CD4-positive, alpha-beta T cell treated with Interleukin-6 for 4 hours (primary cell): ENCODE data around the gene FOXP1.

Experiments used
- DNase-seq: peaks from one replicate; pipeline ENCODE4 v3.0.0-alpha.2; 2020; ENCODE audit warnings: mixed read lengths

Gene FOXP1

DNA sequence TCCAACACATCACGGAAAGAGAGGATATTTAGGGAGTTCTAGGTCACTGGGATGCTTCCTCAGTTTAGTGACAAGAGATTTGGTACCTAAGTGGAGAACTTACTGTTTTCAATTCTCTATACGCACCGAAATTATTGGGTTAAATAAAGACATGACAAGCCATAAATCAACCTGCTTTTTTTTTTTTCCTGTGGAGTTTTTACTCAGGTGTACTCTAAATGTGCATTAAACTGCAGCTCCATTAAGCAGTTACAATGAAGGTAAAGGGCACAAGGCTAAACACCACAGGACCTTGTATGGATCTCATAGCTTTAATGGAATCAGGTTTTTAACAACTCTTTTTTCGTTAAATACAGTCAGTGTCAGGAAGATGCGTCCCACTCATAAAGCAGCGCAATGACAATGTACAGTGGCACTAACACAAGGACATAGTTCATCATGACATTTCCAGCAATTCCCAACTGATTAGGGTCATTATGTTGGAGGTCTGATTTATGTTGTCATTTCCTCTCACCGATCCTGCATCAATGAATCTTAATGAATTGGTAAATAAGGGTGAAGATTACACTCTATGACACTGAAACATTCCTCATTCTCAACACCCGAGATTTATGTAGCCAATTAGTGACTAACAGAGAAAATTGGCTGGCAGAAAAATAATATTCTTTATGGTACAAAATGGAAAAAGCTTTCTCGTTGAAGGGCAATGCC lies 355.2 kb downstream of the FOXP1 start:
- no peak for DNase-seq

DNA sequence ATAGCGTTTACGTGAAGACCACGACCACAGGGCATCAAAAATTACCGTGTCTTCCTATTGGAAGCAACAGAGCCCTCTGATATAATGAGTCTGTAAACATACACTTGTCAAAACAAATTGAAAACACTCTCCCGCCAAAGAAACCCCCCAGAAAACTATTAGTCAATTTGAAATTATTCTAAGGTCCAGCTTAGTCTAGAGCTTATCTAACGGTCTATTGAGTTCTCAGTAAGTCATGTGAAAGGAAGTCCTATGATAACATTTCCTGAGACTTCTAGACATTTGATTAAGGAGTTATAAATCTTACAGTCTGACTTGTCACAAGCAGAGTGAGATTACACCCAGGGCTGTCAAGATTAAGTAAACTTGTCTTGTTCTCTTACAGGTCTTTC lies 356.3 kb downstream of the FOXP1 start:
- no peak for DNase-seq

DNA sequence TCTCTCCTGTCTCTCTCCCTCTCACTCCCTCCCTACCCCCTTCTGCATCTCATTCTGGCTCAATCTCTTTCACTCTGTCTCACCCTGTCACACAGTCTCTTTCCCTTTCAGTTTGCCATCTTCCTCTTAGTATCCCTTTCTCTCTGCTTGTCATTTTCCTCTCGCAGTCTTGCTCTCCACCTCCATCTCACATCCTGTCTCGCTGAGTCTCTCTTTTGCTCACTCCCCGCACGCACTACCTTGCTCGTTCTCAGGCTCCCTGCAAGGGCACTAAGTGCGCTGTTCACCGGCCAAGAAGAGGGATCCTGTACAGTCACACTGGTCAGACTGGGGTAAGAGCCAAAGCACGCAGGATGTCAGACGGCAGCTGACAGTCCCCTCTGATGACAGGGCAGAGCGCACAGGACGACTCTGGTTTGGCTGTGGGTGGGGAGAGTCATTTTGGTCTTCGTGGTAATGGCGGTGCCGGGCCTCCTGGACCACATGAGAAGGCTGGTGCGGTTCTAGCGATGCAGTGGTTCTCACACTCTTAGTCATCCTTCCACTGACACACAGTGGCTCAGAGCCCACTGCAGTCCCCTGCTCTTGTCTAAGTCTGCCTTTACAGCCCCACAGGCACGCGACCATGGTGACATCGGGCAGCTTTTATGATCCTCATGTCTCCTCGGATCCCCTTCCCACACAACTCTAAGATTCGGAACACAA lies 356.8 kb downstream of the FOXP1 start:
- peak; percentile 90 for DNase-seq

DNA sequence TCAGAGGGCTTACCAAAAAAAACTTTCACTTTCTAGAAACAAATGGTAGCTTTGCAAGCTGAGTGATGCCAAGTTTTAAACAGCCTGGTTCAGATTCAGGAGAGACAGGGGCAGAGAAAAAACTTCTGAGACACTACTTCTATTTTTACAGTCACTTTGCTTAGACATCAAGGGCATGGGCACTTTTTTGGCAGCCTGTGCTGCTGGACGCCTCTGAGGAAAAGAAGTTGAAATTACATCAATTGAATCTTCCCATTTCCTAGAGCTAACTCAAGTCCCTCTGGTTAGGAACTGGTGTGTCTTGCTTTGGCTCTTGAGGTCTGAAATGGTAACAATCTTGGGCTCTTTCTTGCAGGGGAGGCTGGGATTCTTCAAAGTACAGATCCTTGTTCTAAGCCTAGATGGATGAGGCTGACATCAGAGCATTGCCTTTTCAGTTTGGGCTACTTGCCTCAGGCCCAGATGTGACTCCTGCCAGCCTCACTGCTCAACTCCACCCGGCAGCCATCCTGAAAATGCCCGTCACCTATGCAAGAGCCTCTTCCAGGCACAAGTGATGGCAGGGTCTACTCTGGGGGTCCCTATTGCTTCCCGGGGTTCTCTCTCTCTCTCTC lies 357.5 kb downstream of the FOXP1 start:
- DNase-seq, result no peak

DNA sequence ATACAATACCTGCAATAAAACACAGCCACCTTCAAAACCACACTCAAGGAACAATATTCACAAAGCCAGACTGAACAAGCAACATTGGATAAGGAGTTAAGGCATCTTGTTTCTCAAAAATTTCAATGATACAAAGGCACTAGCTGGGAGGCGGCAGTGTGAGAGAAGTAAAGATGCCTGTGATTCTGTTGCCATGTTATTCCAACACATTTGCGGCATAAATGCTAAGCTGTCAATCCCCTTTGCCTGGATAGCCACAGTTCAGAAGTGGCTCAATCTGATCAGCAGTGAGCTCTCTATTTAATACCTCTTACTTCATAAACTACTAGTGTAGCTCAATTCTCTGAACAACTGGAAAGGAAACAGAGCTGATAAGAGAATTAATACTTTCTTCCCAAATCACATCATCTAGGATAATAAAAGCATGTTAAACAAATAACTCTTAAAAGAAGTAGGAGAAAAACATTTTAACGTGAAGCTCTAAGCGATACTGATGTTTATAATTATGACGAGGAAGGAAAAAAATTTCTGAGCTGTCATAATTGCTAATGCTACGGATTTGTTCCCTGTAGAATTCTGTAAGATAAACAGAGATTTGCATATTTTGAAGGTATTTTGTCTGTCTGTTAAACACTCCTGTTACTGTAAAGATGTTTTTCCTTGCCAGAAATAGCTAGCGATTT lies 358.4 kb downstream of the FOXP1 start:
- DNase-seq, result no peak

DNA sequence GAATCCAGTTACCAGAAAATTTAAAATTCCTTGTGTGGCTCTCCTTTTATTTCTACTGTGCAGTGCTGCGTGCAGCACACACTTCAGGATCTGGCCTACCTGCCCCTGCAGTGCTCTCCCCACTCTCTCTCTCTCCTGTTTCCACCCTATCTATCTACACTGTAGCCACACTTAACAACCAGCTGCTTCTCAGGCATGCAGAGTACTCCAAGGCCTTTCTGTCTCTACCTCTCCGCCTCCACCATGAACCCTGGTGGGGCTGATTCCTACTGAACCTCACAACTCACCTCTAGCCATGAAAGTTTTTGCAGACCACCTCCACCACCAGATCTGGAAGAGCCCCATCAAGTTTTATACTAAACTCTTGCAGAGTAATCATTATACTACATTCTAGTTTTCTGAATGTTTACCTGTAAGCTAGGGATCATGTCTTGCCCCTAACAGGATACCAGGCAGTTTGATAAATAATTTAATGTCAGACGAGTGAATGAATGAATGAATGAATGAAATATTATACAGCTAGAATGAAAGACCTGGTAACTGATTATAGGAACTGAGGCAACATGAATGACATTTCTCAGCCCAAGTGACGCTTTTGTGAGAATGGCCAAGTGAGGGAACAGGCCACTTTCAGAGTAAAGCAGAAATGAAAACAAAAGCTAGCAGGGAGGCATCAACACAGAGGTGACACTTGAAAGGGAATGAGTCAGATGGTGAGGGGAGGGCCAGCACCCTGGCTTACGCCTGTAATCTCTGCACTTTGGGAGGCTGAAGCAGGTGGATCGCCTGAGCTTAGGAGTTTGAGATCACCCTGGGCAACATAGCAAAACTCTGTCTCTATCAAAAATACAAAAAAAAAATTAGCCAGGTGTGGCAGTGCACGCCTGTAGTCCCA lies 363.5 kb downstream of the FOXP1 start:
- DNase-seq, result peak; percentile 62

DNA sequence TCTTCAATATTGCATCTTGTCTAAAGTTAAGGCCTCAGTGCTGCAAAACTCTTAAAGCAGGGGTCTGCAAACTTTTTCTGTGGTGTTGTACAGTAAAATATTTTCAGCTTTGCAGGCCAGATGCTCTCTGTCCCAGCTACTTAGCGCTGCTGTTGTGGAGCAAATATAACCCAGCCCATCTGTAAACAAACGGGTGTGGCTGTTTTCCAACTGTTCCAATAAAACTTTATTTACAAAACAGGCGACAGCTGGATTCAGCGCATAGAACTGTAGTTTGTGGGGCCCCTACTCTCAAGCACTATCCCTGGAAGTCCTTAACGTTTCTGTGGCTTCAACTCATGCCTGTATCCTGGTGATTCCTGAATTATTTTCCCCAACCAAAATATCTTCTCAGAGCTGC lies 365.0 kb downstream of the FOXP1 start:
- no peak for DNase-seq

DNA sequence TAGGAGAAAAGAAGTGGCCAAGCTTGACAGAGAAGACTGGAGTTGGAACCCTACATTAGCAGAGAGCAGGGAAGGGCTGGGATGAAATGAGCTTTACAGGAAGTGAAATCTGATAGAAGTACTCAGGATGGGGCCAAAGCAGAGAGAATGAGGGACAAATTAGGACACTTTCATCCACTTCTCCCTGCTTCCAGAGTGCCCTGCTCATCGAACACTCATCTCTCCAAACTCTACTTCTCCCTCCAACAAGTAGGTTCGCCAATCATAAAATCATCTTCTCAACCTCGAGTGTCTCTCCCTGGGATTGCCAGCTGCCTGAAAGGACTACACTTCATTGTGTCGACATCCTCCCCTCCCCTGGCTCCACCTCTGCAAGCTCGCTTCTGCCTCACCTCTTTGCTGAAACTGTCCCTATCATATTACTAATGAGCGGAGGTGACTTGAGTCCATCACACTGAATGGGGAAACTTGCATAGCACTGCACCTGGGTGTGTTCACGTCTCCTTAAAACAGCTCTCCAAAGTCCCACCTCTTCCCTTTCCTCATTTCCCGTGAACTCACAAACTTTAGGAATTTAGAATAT lies 365.8 kb downstream of the FOXP1 start:
- DNase-seq, result no peak

DNA sequence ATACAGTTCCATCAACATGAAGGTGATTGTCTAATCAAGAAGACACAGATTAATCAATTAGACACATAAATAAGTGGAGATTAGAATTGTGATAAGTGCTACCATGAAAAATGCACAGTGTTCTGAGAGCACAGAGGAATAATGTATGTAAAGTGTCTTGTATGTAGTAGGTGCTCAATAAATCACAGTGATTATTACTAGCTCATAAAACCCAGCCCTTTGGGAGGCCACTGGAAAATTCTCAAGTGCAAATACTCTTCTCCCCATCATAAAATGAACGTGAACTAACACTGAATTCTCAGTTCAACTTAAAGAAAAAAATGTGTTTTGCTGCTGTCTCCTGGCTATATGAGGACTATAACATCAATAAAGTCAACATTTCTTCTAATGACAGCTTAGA lies 368.2 kb downstream of the FOXP1 start:
- DNase-seq, result no peak

DNA sequence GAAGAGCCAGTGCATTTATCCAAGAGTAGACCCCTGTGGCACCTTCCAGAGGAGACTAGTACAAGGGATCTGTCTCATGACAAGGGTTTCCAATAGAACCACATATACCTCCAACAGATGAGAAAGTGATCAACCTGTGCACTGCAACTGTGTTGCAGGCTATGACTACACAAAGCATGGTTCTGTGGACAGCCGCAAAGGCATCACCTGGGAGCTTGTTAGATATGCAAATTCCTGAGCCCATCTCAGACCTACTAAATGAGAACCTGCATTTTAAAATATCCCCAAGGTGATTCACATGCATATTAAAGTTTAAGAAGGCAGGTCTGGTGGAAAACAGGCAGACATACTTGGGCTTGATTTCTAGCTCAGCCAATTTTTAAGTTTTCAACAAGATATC lies 368.7 kb downstream of the FOXP1 start:
- no peak for DNase-seq

DNA sequence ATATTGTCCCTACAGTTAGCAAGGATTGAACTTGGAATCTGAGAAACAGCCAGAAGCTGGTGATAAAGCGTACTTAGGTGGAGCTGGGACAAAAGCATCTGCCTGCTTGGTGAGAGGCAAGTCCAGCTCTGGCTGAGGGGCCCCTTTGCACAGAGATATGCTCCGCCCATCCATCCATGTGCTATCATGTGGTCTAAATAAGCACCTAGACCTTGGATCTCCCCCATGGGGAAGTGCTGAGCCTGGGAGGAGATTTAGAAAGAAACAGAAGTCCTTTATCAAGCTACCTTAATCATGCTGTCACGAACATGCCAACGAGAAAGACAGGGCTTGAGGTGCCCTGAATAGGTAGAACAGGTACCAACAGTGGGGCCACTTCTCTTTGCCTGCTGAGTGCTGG lies 369.5 kb downstream of the FOXP1 start:
- DNase-seq, result no peak

DNA sequence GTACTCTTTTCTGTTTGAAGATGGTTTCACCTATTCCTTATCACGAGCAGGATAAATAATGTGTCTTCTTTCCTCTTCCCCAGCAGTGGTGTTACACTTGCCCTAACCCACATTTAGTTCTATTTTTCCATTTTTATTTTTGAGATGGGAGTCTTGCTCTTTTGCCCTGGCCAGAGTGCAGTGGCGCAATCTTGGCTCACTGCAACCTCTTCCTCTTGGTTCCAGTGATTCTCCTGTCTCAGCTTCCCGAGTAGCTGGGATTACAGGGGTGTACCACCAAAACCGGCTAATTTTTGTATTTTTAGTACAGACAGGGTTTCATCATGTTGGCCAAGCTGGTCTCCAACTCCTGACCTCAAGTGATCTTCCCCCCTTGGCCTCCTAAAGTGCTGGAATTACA lies 372.4 kb downstream of the FOXP1 start:
- DNase-seq, result no peak

DNA sequence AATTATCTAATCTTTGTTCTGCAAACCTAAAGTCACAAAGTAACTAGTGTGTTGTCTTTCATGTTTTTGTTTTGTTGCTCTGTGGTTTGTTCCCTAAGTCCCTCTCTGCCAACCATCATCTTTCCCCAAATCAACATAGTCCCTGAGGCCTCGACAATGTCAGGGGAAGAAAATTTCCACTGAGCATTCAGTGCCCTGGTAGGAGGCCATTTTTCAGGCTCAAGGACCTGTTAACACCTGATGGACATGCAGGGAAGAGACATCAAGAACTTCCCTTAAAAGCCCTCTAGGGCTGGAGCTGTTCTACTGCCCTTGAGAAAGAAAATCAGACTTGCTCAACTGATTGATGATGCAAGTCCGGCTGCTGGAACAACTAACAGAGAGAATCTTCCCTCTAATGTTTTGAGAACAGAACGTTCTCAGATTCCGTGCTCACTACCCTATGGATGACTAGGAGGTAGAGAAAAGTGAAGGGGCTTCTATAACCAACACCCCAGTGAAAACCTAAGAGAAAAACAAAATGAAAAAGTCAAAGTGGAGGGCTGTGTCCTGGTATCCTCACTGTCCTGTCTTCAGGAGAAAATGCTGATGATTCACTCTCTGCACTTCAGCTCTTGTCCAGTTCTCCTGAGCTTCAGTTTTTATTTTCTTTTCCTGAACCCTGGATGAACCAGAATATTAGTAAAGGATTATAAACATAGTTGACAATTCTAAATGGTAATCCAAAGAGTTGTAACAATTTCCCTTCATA lies 373.1 kb downstream of the FOXP1 start:
- no peak for DNase-seq

DNA sequence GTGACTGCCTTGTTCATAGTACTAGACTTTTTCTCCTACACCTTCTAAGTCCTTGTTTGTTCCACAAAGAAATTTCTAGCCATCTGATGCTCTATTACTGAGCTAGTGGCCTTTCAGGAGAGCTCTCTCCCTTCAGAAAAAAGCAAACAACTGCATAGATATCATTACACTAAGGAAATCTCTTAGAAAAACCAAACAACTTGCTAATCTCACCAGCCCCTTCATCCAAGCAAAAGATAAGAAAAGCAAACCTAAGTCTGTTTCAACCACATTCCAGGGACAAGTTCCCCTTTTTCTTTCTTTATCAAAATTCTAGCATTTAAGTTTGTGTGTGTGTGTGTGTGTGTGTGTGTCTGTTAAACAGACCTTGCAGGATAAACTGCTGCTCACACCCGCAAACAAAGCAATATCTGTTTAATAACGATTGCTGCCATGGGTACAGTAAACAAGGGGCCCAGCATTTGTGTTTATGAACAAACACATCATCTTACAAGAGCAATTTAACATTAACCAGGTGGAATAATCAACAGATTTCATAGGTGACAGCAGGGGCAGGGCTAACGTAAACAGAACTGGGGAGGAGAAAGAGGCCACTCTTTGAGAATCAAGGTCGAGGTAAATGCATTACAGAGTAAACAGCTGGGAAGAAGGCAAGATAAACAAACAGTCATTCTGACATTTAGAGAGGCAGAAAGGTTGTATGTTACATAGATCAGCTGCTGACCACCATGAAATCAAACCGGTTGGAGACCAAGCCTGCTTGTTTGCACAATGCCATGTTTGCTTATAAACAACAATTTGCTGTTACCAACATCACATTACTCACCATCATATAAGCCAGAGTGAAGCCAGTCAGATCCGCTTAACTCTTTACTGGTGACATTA lies 375.1 kb downstream of the FOXP1 start:
- DNase-seq, result no peak

DNA sequence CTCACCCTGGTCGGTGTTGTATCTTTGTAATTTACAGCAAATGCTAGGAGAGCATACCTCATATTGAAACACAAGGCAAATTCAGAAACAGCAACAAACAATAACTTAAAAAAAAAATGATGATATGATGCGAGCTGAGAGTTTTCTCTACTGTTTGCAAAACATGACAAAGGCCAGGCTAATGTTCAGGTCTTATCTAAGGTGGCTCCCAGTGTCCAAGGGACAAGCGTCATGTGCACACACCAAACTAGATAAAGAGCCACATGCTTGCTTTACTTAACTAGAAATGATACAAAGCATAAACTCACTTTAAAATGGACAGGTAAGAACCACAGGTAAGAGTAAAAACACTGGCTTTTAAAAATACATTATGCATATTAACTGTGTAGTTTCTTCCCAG lies 375.9 kb downstream of the FOXP1 start:
- no peak for DNase-seq

DNA sequence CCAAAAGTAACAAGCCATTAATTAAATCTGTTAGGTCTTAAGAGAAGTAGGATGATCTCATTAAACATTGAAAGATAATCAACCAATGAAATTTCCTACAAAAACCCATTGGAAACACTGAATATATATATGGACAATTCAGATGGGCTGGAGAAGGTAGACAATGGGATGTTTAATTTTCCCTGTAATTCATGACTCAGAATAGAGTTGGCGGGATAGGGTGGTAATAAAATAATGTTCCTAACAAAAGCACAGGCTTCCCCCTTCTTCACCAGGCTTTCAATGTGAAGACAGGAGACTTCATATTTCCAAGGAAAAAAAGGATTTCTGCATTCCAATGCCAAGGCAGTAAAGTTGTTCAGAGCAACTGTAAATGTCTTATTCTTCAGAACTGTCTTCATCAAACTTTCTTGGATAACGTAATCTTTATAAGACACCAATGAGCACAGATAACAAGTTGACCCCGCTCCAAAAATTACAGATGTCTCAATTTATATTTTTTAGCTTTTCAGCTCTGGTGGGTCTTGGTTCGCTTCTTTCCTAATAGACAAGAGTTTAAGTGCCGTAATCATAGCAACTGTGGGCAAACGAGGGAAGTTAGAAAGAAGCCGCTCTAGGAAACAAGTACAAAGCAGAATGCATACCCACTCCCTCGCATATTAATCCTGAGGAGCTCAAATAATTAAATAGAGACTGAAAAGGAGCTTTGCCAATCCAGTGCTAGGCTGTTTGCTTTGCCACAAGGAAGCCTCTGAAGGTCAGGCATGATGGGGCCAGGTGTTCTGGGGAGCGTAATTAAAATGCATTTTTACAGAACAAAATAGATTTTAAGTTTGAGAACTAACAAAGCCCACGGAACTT lies 377.0 kb downstream of the FOXP1 start:
- DNase-seq, result no peak

DNA sequence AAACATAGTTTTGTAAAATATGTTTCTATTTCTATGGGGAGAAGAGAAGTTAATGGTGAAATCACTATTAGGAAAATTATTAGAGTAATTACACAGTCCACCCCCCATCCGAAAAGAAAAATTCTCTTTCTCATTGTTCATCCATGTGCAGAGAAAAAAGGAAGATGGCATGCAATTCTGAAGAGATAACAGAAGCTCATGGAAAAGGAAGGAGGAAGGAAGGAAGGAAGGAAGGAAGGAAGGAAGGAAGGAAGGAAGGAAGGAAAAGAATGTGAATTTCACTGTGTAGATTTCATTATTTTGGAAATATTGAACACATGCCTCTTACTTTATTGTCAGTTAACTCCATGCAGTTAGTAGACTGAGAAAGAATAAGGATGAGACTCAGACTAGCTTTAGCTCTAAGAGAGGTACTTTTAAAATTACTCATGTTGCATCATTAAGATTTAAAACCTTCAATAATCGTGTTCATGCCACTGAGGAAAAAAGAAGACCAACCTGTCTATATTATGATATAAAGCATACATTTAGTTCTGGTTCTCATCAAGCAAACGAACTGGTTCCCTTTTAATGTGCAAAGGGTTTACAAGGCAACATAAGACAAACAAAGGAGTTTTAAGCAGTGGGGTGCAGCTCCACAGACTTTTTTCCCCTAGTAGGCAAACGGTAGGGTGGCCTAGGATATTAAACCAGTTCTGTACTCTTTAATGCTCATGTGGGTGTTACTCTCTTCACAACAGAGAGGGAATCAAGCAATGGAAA lies 379.6 kb downstream of the FOXP1 start:
- DNase-seq, result no peak

DNA sequence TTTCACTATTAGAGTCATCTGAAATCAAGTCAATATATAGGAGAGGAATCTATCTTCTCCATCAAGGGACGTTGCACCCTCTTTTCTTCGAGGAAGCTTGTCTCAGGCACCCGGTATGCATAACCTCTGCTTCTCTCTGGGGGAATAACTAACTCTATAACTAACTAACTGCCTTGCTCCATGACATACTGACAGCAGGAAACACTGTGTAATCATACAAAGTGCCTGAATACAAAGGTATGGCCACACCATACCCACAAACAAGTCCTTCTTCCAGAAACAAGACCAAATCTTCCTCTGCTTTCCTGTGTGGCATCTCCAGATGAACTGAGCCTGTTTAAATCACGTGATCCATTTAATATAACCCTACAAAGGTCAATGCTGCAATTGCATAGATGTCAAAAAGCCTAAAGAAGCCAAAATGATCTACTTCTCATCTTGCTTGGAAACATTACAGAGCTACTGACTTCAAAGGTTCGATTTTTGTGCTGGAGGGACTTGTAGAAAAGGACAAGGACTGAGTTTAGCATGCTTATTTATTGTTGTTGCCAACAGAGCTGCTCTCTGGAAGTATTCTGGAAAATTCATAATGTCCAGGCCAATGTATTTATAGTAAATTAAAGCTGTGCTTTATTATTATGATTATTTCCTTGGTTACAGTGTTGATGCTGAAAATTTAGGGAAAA lies 380.5 kb downstream of the FOXP1 start:
- DNase-seq, result no peak
